ENCODE measurements around the gene TCP11L2. TPM values are rescaled to one million over a fixed set of nuclear protein-coding genes. Genes with fewer than 3 reads are reported as not detected.
"Not testable (repeated sequence)": the region's sequence is repeated elsewhere in the genome, so short reads cannot be mapped to it uniquely, and the experiment has no call there.

The TCP11L2 gene
- total RNA-seq, 1 donor = 42.4 TPM

DNA sequence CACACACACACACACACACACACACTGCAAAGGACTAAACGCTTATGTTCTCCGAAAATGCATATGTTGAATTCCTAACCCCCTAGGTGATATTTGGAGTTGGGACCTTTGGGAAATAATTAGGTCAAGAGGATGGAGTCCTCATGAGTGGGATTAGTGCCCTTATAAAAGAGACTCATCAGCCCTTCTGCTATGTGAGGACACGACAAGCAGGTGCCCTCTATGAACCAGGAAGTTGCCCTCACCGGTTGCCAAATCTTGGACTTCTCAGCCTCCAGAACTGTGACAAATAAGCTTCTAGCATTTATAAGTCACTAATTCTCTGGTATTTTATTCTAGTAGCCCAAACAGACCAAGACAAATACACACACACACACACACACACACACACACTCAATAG lies 20.7 kb upstream of the TCP11L2 start:
- H3K4me3 ChIP-seq (ENCODE audit: low read depth, low read length) = no peak overlapping the region
- TF ChIP-seq, protein P1, sequence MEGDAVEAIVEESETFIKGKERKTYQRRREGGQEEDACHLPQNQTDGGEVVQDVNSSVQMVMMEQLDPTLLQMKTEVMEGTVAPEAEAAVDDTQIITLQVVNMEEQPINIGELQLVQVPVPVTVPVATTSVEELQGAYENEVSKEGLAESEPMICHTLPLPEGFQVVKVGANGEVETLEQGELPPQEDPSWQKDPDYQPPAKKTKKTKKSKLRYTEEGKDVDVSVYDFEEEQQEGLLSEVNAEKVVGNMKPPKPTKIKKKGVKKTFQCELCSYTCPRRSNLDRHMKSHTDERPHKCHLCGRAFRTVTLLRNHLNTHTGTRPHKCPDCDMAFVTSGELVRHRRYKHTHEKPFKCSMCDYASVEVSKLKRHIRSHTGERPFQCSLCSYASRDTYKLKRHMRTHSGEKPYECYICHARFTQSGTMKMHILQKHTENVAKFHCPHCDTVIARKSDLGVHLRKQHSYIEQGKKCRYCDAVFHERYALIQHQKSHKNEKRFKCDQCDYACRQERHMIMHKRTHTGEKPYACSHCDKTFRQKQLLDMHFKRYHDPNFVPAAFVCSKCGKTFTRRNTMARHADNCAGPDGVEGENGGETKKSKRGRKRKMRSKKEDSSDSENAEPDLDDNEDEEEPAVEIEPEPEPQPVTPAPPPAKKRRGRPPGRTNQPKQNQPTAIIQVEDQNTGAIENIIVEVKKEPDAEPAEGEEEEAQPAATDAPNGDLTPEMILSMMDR (IDR thresholded peaks at IDR 0.05; ENCODE audit: insufficient read depth, low read length) = no peak
- DNase-seq (ENCODE audit: low read depth) = no peak

DNA sequence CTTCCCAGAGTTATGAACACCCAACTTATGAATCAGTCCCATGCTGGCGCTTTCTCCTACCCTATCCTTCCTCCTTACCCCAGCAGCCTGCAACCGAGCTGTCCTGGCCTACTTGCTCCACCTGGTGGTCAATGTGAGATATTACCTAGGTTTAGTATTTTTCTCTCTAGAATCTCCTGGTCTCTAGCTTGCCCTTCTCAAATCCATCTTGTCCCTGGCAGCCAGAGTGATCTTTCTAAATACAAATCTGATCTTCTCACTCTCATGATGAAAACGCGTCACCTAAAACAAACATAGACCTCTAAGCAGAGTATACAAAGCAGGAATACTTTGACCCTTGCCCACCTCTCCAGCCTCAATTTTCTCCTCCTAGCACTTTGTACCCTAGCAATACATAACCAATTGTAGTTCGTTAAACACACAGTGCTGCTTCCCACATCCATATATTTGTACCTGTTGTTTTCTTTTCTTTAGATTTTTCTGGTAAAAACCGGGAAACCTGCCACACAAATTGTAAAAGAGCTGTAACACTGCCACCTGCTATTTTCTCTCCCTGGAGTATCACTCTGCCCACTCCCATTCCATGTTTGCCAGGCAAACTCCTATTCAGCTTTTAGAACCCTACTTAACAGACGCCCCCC lies 20.0 kb upstream of the TCP11L2 start:
- TF ChIP-seq, protein P1 (IDR thresholded peaks at IDR 0.05; ENCODE audit: insufficient read depth, low read length) = peak; percentile 69
- DNase-seq (ENCODE audit: low read depth) = peak; percentile 72
- no peak overlapping the region for H3K4me3 ChIP-seq (ENCODE audit: low read depth, low read length)

- DNase-seq (ENCODE audit: low read depth) = no peak
Measured at GRCh38 chr12:106284358-106285105, 18.0 kb upstream of the TCP11L2 start.

GRCh38 chr12:106285982-106286381 lies 16.6 kb upstream of the TCP11L2 start:
- TF ChIP-seq, protein P1 (IDR thresholded peaks at IDR 0.05; ENCODE audit: insufficient read depth, low read length) = no peak
- DNase-seq (ENCODE audit: low read depth) = no peak
- no peak overlapping the region for H3K4me3 ChIP-seq (ENCODE audit: low read depth, low read length)

More at GRCh38 chr12:106284358-106285105, 18.0 kb upstream of the TCP11L2 start:
- TF ChIP-seq, protein P1 (IDR thresholded peaks at IDR 0.05; ENCODE audit: insufficient read depth, low read length) = no peak
- H3K4me3 ChIP-seq (ENCODE audit: low read depth, low read length) = no peak overlapping the region

GRCh38 chr12:106286576-106287162 lies 15.9 kb upstream of the TCP11L2 start:
- H3K4me3 ChIP-seq (ENCODE audit: low read depth, low read length); DNase-seq (ENCODE audit: low read depth): not testable (repeated sequence)

DNA sequence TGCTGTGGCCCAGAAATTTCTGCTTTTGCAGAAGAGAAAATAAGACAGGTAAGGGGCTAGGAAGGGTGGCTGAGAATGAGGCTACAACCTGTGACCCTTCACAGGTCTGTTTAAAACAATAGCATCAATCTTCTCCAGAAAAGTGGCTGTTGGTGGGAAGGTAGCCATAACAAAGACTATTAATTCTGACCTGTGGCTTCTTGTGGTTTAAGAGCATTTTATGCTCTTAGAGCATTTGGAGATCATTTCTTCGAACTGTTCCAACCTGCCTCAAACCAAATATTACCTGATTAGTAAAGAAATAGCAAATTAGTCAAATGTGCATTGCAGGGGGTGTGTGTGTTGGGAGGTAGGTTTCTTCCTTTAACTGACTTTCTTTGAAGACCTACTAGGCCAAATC lies 15.2 kb upstream of the TCP11L2 start:
- TF ChIP-seq, protein P1 (IDR thresholded peaks at IDR 0.05; ENCODE audit: insufficient read depth, low read length) = no peak
- no peak overlapping the region for H3K4me3 ChIP-seq (ENCODE audit: low read depth, low read length)
- no peak for DNase-seq (ENCODE audit: low read depth)

- DNase-seq (ENCODE audit: low read depth) = peak; percentile 24
- TF ChIP-seq, protein P1 (IDR thresholded peaks at IDR 0.05; ENCODE audit: insufficient read depth, low read length) = no peak
- no peak overlapping the region for H3K4me3 ChIP-seq (ENCODE audit: low read depth, low read length)
Measured at GRCh38 chr12:106288101-106288493, 14.4 kb upstream of the TCP11L2 start.

Data from fibroblast of the aortic adventitia (primary cell).